GM18858 (cell line): ENCODE data around the gene GLT1D1.
"Not testable (repeated sequence)": the region's sequence is repeated elsewhere in the genome, so short reads cannot be mapped to it uniquely, and the experiment has no call there.

Source experiments
- ATAC-seq: cut with Tn5 transposase; IDR thresholded peaks from one replicate; pipeline ENCODE4 v1.9.1; 2021; ENCODE audit not compliant: unreplicated experiment

Gene GLT1D1

DNA sequence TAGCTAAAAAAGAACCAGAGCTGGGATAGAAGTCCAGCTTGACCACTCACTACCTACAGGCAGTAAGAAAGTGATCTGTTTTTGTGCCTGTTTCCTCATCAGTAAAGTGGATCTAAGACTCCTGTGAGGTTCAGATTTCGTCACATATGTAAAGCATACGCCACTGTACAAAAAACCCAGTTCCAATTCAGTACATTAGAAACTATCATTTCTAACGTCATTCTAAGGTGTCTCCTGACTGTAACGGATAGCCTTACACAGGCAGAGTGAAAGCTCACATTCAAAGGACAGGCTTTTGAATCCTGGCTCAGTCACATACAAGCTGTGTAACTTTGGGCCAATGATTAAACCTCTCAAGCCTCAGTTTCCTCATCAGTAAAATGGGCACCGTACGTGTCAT is 33.0 kb upstream of the GLT1D1 start:
- ATAC-seq, result no peak

DNA sequence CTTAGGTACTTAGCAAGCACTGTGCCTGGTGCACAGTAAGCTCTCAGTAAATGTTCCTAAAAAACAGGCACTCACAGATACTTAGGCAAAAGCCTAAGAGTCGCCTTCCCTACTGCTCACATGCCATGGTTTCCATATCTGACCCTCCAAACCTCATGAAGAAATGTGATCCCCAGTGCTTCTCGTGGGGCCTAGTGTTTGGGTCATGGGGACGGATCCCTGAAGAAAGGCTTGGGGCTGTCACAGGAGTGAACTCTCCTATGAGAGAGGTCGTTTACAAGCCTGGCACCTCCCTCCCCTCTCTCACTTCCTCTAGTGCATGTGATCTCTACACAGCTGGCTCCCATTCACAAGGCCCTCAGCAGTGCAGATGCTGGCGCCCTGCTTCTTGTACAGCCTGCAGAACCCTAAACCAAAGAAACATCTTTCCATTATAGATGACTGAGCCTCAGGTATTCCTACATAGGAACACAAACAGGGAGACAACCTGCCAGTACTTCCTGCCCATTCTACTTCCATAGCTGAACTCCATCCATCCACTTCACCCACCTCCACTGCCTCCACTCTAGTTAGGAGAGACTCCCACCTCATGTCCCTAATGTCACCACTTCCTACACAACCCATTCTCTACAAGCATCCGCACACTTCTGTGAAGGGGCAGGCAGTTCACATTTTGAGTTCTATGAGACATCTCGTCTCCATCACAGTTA is 32.4 kb upstream of the GLT1D1 start:
- peak; percentile 40 for ATAC-seq

DNA sequence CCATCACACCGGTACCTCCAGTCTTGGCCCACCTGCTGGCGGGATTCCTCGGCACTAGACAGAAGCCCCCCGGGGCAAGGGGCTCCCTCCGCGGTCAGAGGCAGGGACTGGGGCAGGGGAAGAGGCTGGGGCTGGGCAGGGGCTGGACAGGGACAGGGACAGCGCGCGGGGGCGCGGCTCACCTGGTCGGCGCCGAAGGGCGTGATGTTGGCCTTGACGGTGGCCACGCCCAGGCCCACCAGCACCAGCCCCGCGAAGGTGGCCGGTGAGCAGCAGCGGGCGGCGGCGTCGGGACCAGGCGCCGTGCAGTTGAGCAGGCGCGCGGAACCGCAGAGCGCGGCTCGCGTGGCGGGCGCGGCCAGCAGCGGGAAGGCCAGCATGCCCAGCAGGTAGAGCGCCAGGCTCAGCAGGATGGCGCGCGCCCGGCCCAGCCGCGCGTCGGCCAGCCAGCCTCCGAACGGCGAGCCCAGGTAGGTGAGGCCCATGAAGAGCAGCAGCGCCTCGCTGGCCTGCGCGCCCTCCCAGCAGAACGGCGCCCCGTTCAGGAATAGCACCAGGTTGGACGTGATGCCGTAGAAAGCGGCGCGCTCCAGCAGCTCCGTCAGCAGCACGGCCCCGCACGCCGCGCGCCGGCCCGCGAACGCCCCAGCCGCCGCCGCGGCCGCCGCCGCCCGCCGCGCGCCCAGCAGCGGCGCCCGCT is 29.9 kb upstream of the GLT1D1 start:
- peak; percentile 15 for ATAC-seq

- ATAC-seq, result peak; percentile 65
These were observed 29.1 kb upstream of the GLT1D1 start, which contains the start of gene SLC15A4 for GRCh38 chr12:128823916-128824839. Gene SLC15A4, minus strand, starts transcription at chr12:128823958. Its CDS starts 15 bp downstream, at chr12:128823943.

DNA sequence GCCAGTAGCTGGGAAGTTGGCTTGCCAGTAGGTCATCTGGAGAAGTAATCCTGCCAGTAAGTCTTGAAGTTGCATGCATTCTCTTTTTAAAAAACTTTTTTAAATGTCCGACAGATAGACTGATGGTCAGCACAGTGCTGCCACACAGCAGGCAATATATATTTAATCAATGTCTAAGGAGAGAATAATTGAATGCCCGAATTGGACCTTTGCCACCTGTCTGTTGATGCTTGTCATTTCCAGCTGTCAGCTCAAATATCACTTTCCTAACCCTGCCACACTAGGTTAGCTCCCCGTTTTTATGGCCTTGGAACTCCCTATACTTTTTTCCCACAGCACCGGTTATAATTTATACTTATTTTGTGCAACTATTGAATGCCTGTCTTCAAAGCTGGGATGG is 27.4 kb upstream of the GLT1D1 start:
- ATAC-seq, result no peak

GRCh38 chr12:128827724-128828123 is 25.6 kb upstream of the GLT1D1 start:
- no peak for ATAC-seq

DNA sequence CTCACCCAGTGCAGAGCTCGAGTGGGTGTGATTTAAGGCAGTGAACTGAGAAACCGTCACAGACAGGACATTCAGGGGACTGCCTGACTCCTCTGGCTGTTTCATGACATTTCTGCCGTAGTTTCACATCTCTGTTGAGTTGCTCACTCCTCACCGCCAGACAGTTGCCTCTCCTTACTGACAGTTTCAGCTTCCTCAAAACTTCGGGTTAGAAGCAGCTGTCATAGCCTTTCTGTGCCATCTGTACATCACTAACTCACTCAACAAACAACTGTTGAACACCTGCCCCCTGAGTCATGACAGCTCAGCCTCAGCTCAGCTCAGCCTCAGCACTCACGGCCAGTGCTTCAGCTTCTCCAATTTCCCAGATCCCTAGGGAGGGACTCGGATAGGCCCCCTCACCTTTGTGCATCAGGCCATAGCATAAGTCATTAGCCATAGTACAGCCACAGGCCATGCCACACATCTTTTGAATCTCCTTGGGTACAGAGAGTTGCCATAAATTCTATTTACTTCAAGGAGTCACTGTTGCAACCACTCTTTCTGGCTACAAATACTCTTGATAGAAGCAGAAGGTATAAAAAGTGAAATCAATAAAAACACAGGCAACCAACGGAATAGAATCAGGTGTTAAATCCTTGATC is 23.3 kb upstream of the GLT1D1 start:
- peak; percentile 86 for ATAC-seq

- peak; percentile 44 for ATAC-seq
These were observed 22.8 kb upstream of the GLT1D1 start for GRCh38 chr12:128830505-128830893.

DNA sequence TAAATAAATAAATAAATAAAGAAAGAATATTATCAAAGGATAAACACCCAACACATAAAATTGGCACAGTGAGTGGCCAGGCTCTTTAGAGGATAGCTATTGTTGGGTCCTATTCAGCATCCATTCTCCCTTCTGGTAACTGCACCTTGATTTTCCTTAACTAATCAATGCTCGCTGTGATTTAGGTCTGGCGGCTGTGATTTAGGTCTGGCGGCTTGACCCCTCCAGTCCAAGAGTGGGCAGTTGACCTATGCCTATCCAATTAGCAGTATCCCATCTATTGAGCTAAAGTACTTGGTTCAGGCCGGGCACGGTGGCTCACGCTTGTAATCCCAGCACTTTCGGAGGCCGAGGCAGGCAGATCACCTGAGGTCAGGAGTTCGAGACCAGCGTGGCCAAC is 19.9 kb upstream of the GLT1D1 start:
- no peak for ATAC-seq

DNA sequence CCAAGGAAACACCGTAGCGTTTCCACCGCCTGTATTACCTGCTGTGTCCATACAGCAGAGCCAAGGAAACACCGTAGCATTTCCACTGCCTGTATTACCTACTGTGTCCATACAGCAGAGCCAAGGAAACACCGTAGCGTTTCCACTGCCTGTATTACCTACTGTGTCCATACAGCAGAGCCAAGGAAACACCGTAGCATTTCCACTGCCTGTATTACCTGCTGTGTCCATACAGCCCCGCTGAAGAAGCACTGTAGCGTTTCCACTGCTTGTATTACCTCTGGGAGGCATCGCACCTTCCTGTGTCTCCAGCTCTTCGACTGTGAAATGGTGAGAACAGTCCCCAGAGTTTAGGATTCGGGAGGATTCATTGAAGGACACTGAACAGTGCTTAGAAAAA is 13.4 kb upstream of the GLT1D1 start:
- not testable (repeated sequence) for ATAC-seq

GRCh38 chr12:128840862-128841468 is 12.3 kb upstream of the GLT1D1 start:
- ATAC-seq, result peak; percentile 67

GRCh38 chr12:128842579-128842978 is 10.7 kb upstream of the GLT1D1 start:
- ATAC-seq, result no peak

DNA sequence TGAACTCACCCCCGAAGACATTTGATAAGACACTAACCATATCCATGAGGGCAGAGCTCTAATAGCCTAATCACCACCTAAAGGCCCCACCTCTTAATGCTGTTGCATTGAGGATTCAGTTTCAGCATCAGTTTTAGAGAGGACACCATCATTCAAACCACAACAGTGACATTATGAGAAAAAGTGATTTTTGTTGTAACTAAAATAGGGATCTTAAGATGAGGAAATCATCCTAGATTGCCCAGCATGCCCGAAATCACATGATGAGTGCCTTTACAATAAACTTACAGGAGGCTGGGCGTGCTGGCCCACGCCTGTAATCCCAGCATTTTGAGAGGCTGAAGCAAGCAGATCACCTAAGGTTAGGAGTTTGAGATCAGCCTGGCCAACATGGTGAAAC is 9.7 kb upstream of the GLT1D1 start:
- ATAC-seq, result no peak

DNA sequence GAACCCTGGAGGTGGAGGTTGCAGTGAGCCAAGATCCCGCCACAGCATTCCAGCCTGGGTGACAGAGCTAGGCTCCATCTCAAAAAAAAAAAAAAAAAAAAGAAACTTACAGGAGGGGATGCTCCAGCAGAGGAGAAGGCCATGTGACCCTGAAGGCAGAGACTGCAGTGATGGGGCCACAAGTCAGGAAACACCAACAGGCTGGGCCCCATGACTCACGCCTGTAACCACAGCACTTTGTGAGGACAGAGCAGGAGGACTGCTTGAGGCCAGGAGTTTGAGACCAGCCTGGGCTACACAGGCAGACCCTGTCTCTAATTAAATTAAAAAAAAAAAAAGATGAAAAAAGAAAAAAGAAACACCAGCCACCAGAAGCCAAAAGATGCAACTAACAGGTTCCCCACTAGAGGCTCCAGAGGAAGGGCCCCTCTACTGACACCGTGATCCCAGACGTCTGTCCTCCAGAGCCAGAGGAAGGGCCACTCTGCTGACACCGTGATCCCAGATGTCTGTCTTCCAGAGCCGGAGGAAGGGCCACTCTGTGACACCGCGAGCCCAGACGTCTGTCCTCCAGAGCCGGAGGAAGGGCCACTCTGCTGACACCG is 9.1 kb upstream of the GLT1D1 start:
- ATAC-seq, result no peak

GRCh38 chr12:128846671-128847070 is 6.6 kb upstream of the GLT1D1 start:
- ATAC-seq, result not testable (repeated sequence)

- ATAC-seq, result no peak
These were observed 4.9 kb upstream of the GLT1D1 start for GRCh38 chr12:128848371-128848770.

DNA sequence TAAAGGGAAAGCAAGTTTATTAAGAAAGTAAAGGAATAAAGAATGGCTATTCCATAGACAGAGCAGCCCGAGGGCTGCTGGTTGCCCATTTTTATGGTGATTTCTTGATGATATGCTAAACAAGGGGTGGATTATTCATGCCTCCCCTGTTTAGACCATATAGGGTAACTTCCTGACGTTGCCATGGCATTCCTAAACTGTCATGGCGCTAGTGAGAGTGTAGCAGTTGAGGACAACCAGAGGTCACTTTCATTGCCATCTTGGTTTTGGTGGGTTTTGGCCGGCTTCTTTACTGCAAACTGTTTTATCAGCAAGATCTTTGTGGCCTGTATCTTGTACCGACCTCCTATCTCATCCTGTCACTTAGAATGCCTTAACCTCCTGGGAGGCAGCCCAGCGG is 3.5 kb upstream of the GLT1D1 start:
- not testable (repeated sequence) for ATAC-seq

DNA sequence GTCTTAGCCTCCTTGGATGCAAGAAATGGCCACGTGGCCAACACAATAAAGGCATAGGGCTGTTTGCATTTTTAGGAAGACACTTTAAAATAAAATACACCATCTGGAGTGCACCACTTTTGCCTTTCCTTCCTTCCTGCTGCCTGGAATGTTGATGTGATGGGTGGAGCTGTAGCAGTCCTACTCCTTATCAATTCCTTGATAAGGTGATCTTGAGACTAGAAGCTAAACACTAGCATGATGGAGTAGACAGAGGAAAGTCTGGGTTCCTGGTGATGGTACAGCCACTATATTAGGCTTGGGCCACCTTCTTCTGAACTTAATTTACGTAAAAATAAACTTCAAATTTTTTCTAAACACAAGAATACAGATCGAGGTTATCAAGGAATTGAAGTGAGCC is 2.9 kb upstream of the GLT1D1 start:
- ATAC-seq, result no peak

- ATAC-seq, result not testable (repeated sequence)
These were observed 1.8 kb upstream of the GLT1D1 start for GRCh38 chr12:128851429-128851828.

- no peak for ATAC-seq
These were observed 1.1 kb upstream of the GLT1D1 start for GRCh38 chr12:128852026-128852698.
